ENCODE measurements around the gene CREB3L4.

- TF ChIP-seq POLR2A (IDR thresholded peaks at IDR 0.05) (no peak), CTCF (IDR thresholded peaks at IDR 0.05) (no peak)
These were observed 3.8 kb upstream of the CREB3L4 start for GRCh38 chr1:153963850-153964331.
